GM12873 (cell line): ENCODE data around the gene M1AP.
A peak's percentile ranks its signal among the peaks of the same experiment; 100 is the strongest.

Source experiments
- TF ChIP-seq, protein P1 (sequence below): IDR thresholded peaks from 2 replicates; pipeline ENCODE4 v1.5.1; 2012; ENCODE audit warnings: low read depth, mild to moderate bottlenecking, moderate library complexity, low read length, control low read depth; ENCODE audit not compliant: insufficient read depth; ENCODE audit errors: missing control alignments

M1AP gene

DNA sequence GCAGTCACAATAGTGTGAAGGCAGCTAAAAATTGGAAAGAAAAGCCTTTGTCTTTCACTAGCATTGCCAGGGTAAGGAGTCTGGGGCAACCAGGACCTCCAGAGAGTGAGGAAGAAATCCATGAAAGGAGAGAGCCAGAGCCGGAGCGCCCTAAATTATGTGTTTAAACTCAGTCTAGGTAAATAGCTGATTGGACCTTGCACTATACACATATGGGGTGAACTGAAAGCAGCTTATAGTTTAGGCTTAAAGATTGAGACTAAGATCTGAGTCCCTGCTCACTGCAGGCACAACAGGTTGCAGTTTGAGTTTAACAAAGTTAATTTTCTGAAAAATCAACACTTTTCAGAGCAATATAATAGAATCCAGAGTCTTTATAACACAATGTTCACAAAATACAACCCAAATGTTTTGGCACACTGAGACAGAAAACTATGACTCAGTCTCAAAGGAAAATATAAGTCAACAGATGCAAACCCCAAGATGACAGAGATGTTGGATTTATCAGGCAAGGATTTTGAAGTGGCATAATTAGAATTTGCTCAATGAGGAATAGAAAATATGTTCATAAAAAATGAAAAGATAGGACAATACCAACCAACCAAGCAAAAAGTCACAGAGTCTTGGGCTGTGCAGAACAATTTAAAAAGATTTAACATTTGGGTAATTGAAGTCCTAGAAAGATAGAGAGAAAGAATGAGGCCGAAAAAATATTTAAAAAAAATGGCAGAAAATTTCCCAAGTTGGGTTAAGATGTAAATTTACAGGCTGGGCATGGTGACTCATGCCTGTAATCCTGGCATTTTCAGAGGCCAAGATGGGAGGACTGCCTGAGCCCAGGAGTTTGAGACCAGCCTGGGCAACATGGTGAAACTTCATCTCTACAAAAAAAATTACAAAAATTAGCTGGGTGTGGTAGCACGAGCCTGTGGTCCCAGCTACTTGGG lies 54.0 kb downstream of the M1AP start:
- TF ChIP-seq, protein P1, sequence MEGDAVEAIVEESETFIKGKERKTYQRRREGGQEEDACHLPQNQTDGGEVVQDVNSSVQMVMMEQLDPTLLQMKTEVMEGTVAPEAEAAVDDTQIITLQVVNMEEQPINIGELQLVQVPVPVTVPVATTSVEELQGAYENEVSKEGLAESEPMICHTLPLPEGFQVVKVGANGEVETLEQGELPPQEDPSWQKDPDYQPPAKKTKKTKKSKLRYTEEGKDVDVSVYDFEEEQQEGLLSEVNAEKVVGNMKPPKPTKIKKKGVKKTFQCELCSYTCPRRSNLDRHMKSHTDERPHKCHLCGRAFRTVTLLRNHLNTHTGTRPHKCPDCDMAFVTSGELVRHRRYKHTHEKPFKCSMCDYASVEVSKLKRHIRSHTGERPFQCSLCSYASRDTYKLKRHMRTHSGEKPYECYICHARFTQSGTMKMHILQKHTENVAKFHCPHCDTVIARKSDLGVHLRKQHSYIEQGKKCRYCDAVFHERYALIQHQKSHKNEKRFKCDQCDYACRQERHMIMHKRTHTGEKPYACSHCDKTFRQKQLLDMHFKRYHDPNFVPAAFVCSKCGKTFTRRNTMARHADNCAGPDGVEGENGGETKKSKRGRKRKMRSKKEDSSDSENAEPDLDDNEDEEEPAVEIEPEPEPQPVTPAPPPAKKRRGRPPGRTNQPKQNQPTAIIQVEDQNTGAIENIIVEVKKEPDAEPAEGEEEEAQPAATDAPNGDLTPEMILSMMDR = no peak

DNA sequence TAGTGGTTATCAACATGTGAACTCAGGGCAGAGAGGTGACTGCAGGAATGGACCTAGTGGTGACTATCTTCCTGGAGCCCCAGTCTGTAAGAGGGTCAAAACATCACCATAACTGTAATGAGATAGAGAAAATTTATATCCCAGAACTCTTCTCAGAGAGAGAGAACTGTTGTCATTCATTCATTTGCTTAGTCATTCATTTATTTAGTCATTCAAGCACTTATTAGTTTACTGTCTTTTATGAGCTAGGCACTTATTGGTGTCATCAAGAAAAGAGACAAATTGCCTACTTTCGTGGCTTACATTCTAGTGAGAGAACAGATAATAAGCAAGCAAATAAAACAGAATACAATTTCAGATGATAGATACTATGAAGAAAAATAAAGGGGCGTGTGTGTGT lies 59.5 kb downstream of the M1AP start:
- TF ChIP-seq, protein P1 = no peak

DNA sequence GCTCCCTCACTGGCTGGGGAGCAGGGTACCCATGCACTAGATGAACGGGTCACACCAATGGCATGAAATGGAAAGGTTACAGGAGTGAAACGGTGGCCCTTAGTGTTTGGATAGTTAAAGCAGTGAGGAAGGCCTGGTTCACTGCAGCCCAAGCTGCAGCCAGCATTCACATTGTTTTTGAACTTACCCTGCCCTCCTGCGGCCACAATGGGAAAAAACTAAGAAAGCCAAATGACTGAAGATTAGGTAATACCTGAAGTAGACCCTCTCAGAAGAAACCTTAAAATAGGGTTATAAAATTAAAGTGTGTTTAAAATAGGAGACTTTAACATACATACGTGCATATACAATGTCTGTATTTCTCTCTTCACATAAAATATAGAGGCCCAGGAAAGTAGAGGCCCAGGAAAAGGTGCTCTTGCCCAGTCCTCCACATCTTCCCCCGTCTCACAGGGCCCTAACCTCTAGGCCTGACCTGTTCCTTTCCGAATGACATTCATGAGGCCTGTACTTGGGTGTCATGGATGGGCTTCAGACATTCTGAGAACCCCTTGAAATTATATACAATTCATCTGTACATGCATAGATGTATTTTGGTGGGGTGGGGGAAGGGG lies 60.4 kb downstream of the M1AP start:
- TF ChIP-seq, protein P1 = peak; percentile 71

DNA sequence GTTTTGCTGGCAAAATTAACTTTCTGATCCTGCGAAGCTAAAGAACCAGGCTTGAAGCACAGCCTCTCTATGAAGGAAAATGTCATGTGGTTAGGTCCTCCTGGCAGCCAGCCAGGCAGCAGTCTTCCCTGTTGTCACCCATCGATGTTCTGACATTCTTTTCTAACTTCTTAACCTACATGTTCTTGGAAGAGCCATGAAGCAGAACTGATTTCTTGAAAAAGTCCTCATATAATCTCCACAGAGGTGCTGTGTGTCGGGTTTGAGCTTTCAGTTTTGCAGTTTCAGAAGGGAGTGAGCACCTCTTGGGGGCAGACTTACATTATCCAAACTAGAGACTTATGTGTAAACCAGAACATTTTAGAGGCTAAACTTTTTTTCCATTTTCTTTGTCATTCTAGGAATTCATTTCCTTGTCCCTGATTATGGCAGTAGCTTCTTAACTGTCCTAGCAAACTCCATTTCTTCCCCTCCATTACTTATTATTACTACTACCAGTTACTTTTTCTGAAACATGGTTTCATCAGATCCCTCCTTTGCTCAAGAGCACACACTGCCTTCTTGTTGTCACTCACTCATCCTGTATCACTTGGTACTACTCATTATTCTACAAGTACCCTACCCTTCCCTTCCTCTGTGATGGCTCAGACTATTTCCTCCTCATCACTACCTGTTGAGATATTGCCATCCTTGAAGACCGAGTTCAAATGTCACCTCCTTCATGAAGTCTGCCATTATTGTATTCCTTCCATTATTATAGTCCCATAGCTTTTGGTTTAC lies 62.5 kb downstream of the M1AP start:
- TF ChIP-seq, protein P1 = peak; percentile 17

DNA sequence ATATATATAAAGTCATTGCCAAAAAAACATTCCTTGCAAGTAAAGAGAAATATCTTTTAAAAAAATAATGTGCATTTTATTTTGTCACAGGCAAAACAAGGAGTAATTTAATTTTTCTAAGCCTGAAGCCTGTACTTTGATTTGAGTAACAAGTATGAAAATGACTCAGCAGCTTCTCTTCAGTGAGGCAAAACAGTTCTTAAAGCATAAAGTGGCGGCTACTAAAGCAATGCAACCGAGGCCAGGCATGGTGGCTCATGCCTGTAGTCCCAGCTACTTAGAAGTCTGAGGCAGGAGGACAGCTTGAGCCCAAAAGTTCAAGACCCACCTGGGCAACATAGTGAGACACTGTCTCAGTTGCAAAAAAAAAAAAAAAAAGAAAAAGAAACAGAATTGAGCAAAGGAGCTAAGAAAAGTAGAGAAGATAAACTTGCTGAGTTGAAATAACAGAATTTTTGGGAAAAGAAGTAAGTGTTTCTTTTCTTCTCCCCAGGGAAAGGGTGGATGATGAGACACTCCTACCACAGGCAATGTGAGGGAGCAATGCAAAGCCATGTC lies 64.0 kb downstream of the M1AP start:
- TF ChIP-seq, protein P1 = no peak

DNA sequence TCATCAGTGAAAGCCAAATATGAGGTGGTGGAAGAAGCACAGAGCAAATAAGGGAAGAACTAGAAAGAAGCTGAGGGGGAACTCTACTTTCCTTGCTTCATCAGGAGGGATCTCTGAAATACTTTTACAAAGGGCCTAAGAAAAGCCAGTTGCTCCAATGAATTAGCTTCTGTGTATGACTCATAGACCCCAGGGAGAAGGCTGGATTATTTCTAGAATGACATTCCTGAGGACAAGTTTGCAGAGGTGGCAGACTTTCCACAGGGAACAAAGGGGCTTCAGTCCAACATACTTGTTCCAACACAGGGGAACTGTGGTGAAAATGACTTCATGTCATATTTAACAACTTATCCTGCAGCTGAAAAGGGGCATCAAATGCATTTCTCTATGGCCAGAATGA lies 64.6 kb downstream of the M1AP start:
- TF ChIP-seq, protein P1 = no peak
